K562 (cell line): Measurements from ENCODE around the gene LGALS8. TPM values are rescaled to one million over a fixed set of nuclear protein-coding genes. Genes with fewer than 3 reads are reported as not detected.

ENCODE experiments used
- C11orf30 ChIP-seq: fragments of 450-650 bp; IDR thresholded peaks from 2 replicates; pipeline ENCODE4 v1.6.1; 2016; ENCODE audit warnings: low read depth, mild to moderate bottlenecking
- CREB1 ChIP-seq, 2 experiments: sonication (generic) in 1 of 2; formaldehyde crosslinking in 1 of 2; IDR thresholded peaks; 2 replicates each; pipeline versions ENCODE4 v1.6.1 to v1.8.0; 2012 to 2022; ENCODE audit warnings: inconsistent platforms in 1 of 2, mild to moderate bottlenecking in 1 of 2, missing genetic modification reagents in 1 of 2, moderate library complexity in 1 of 2
- KDM1A ChIP-seq, 2 experiments: fragments of 450-650 bp; IDR thresholded peaks; 2 replicates each; pipeline ENCODE4 v1.6.1; 2016; ENCODE audit warnings: mild to moderate bottlenecking in 2 of 2
- LCOR ChIP-seq: sonication (generic); formaldehyde crosslinking; IDR thresholded peaks from 2 replicates; pipeline ENCODE4 v1.8.0; 2022; ENCODE audit warnings: mild to moderate bottlenecking, missing genetic modification reagents
- MCM2 ChIP-seq: fragments of 450-650 bp; IDR thresholded peaks from 2 replicates; pipeline ENCODE4 v1.6.1; 2017; ENCODE audit warnings: low read depth, mild to moderate bottlenecking
- MTA2 ChIP-seq: fragments of 450-650 bp; IDR thresholded peaks from 2 replicates; pipeline ENCODE4 v1.6.1; 2016; ENCODE audit warnings: low read depth
- MTA3 ChIP-seq: fragments of 450-650 bp; formaldehyde crosslinking; IDR thresholded peaks from 2 replicates; pipeline ENCODE4 v1.6.1; 2017; ENCODE audit warnings: mild to moderate bottlenecking, borderline replicate concordance
- NBN ChIP-seq: fragments of 450-650 bp; IDR thresholded peaks from 2 replicates; pipeline ENCODE4 v1.6.1; 2016; ENCODE audit warnings: low read depth, mild to moderate bottlenecking
- OTX1 ChIP-seq: fragments of 450-650 bp; formaldehyde crosslinking; IDR thresholded peaks from 2 replicates; pipeline ENCODE4 v1.4.0; 2022; ENCODE audit warnings: mild to moderate bottlenecking
- RBBP5 ChIP-seq: fragments of 200-600 bp; sonication (generic); IDR thresholded peaks from 2 replicates; pipeline ENCODE4 v1.6.1; 2012; ENCODE audit warnings: borderline replicate concordance, mild to moderate bottlenecking, low read length, control low read depth, inconsistent platforms; ENCODE audit not compliant: insufficient read depth, poor library complexity, severe bottlenecking
- ZBTB5 ChIP-seq: fragments of 450-650 bp; IDR thresholded peaks from 2 replicates; pipeline ENCODE4 v1.6.1; 2017; ENCODE audit warnings: antibody characterized with exemption
- ZNF699 ChIP-seq: fragments of 250-450 bp; sonication (Bioruptor Pico); IDR thresholded peaks from 2 replicates; pipeline ENCODE4 v1.8.0; 2021; ENCODE audit warnings: mild to moderate bottlenecking, moderate library complexity; ENCODE audit not compliant: insufficient replicate concordance
- ZNF766 ChIP-seq: fragments of 200-800 bp; sonication (Bioruptor generic); conservative IDR thresholded peaks from 2 replicates; pipeline ENCODE4 v1.6.1; 2016; ENCODE audit warnings: missing genetic modification characterization, missing compliant biosample characterization
- polyA plus RNA-seq, 8 experiments: library from polyadenylated mRNA; depleted of rRNA in 4 of 8; stranded (reverse) in 5 of 8; unstranded in 3 of 8; fragments of >200 nt; fragmentation: Nextera tagmentation in 2 of 8; fragmentation: Illumina TruSeq in 1 of 8; extraction: Ambion mirVana in 2 of 8; extraction: Trizol in 1 of 8; gene quantifications; 2 replicates each; pipeline versions ENCODE4 v1.2.1 to v1.2.3, GENCODE V29; 2011 to 2014; ENCODE audit warnings: inconsistent platforms in 1 of 8, missing spikeins in 1 of 8
- total RNA-seq, 7 experiments: library from RNA; depleted of rRNA in 6 of 7; stranded (reverse); fragments of >200 nt in 6 of 7; fragmentation: Illumina TruSeq in 2 of 7; extraction: Trizol in 2 of 7; gene quantifications; 2 replicates each; pipeline versions ENCODE4 v1.2.1 to v1.2.3, GENCODE V29; 2011 to 2021; ENCODE audit warnings: low replicate concordance in 1 of 7
- TF ChIP-seq, protein P1 (sequence below): sonication (generic); formaldehyde crosslinking; IDR thresholded peaks from 2 replicates; pipeline ENCODE4 v1.8.0; 2023; ENCODE audit warnings: mild to moderate bottlenecking, missing genetic modification reagents
- TF ChIP-seq, protein P2 (sequence below), 2 experiments: fragments of 200-800 bp in 1 of 2; sonication (Bioruptor generic) in 1 of 2; sonication (generic) in 1 of 2; formaldehyde crosslinking in 1 of 2; IDR thresholded peaks in 1 of 2; conservative IDR thresholded peaks in 1 of 2; 2 replicates each; pipeline versions ENCODE4 v1.5.0 to v1.6.1; 2016 to 2020; ENCODE audit warnings: missing compliant biosample characterization in 1 of 2, missing genetic modification characterization in 1 of 2, missing genetic modification reagents in 1 of 2
- TF ChIP-seq, protein P3 (sequence below), 2 experiments: fragments of 150-350 bp in 1 of 2; IDR thresholded peaks; 2 replicates each; pipeline ENCODE4 v1.6.1; 2012 to 2016; ENCODE audit warnings: low read depth in 2 of 2, low read length in 2 of 2, mild to moderate bottlenecking in 1 of 2, moderate library complexity in 1 of 2

LGALS8 gene
- total and polyA plus RNA-seq, 9 of the 15 experiments (the other 6 are each of a cell fraction or from before 2014, with no cell fraction given), result 57.4 to 87.7 (median 70.3) TPM

DNA sequence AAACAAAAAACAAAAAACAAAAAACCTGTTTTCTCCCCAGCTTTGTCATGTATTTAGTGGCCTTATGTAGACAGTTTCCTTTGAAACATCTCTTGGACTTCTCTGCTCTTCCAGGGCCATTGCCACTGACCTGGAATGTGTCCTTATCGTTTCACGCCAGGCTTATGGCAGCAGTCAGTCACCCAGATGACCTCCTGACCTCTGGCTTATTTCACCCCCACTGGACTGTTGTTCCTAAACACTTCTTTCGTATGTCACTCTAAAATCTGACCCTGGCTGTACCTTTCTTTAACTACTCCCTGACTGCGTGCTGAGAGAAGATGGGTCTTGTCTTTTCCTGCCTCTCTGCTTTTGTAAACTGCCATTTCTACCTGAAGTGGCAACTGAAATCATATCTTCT lies 9.1 kb downstream of the LGALS8 start (continued):
- no peak for TF ChIP-seq ZNF699 (CRISPR knock-in tag)
- TF ChIP-seq ZBTB5, result no peak
- peak; percentile 33 for TF ChIP-seq RBBP5
- TF ChIP-seq KDM1A (IDR thresholded peaks at IDR 0.05), result peak; percentile 98 to 99
- TF ChIP-seq, protein P1, sequence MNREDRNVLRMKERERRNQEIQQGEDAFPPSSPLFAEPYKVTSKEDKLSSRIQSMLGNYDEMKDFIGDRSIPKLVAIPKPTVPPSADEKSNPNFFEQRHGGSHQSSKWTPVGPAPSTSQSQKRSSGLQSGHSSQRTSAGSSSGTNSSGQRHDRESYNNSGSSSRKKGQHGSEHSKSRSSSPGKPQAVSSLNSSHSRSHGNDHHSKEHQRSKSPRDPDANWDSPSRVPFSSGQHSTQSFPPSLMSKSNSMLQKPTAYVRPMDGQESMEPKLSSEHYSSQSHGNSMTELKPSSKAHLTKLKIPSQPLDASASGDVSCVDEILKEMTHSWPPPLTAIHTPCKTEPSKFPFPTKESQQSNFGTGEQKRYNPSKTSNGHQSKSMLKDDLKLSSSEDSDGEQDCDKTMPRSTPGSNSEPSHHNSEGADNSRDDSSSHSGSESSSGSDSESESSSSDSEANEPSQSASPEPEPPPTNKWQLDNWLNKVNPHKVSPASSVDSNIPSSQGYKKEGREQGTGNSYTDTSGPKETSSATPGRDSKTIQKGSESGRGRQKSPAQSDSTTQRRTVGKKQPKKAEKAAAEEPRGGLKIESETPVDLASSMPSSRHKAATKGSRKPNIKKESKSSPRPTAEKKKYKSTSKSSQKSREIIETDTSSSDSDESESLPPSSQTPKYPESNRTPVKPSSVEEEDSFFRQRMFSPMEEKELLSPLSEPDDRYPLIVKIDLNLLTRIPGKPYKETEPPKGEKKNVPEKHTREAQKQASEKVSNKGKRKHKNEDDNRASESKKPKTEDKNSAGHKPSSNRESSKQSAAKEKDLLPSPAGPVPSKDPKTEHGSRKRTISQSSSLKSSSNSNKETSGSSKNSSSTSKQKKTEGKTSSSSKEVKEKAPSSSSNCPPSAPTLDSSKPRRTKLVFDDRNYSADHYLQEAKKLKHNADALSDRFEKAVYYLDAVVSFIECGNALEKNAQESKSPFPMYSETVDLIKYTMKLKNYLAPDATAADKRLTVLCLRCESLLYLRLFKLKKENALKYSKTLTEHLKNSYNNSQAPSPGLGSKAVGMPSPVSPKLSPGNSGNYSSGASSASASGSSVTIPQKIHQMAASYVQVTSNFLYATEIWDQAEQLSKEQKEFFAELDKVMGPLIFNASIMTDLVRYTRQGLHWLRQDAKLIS, result 0 out of 2 replicates have a peak, but pooled peaks have one; percentile 62
- 0 out of 2 replicates have a peak, but pooled peaks have one; percentile 30 for TF ChIP-seq ZNF766 (CRISPR knock-in tag)
- TF ChIP-seq OTX1, result no peak
- 0 out of 2 replicates have a peak, but pooled peaks have one; percentile 44 for TF ChIP-seq LCOR (CRISPR knock-in tag)
- TF ChIP-seq CREB1 (IDR thresholded peaks at IDR 0.05), result 0 out of 2 replicates have a peak, but pooled peaks have one; percentile 28
- TF ChIP-seq CREB1 (CRISPR knock-in tag; IDR thresholded peaks at IDR 0.05), result no peak
- TF ChIP-seq, protein P2, sequence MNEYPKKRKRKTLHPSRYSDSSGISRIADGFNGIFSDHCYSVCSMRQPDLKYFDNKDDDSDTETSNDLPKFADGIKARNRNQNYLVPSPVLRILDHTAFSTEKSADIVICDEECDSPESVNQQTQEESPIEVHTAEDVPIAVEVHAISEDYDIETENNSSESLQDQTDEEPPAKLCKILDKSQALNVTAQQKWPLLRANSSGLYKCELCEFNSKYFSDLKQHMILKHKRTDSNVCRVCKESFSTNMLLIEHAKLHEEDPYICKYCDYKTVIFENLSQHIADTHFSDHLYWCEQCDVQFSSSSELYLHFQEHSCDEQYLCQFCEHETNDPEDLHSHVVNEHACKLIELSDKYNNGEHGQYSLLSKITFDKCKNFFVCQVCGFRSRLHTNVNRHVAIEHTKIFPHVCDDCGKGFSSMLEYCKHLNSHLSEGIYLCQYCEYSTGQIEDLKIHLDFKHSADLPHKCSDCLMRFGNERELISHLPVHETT (CRISPR knock-in tag; conservative IDR thresholded peaks at IDR 0.05 in 1 of 2, IDR thresholded peaks at IDR 0.05 in 1 of 2), result 0 out of 4 replicates have a peak, but pooled peaks of 1 of the 2 experiments have one; percentile 35
- TF ChIP-seq, protein P3, sequence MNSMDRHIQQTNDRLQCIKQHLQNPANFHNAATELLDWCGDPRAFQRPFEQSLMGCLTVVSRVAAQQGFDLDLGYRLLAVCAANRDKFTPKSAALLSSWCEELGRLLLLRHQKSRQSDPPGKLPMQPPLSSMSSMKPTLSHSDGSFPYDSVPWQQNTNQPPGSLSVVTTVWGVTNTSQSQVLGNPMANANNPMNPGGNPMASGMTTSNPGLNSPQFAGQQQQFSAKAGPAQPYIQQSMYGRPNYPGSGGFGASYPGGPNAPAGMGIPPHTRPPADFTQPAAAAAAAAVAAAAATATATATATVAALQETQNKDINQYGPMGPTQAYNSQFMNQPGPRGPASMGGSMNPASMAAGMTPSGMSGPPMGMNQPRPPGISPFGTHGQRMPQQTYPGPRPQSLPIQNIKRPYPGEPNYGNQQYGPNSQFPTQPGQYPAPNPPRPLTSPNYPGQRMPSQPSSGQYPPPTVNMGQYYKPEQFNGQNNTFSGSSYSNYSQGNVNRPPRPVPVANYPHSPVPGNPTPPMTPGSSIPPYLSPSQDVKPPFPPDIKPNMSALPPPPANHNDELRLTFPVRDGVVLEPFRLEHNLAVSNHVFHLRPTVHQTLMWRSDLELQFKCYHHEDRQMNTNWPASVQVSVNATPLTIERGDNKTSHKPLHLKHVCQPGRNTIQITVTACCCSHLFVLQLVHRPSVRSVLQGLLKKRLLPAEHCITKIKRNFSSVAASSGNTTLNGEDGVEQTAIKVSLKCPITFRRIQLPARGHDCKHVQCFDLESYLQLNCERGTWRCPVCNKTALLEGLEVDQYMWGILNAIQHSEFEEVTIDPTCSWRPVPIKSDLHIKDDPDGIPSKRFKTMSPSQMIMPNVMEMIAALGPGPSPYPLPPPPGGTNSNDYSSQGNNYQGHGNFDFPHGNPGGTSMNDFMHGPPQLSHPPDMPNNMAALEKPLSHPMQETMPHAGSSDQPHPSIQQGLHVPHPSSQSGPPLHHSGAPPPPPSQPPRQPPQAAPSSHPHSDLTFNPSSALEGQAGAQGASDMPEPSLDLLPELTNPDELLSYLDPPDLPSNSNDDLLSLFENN (IDR thresholded peaks at IDR 0.05; ENCODE audit: low read depth in 2 of 2, low read length in 2 of 2), result peak in 1 of 2 experiments; percentile 63; a peak in 1 of 4 replicates
- TF ChIP-seq MCM2, result no peak
- TF ChIP-seq C11orf30, result no peak
- TF ChIP-seq NBN, result peak; percentile 42; the same call in 1 of the 2 replicates
- TF ChIP-seq MTA3, result peak; percentile 63; the same call in 1 of the 2 replicates
- peak; percentile 91 for TF ChIP-seq MTA2
